H9 (cell line): ENCODE measurements around the gene TMEM178B. TPM values are rescaled to one million over a fixed set of nuclear protein-coding genes. Genes with fewer than 3 reads are reported as not detected.

ENCODE experiments used
- DNase-seq: peaks from one replicate; pipeline ENCODE4 v3.0.0-alpha.2; 2017
- H2AFZ ChIP-seq: one replicate; pipeline ENCODE4 v1.6.1; 2013; ENCODE audit warnings: mild to moderate bottlenecking, low read length, control low read depth, moderate library complexity
- H2AK5ac ChIP-seq: 2 replicates; pipeline ENCODE4 v1.6.1; 2013; ENCODE audit warnings: low read length, control low read depth, mixed read lengths; ENCODE audit not compliant: insufficient read length
- H2BK120ac ChIP-seq: one replicate; pipeline ENCODE4 v1.6.1; 2013; ENCODE audit warnings: low read depth, mild to moderate bottlenecking, low read length, control low read depth, inconsistent platforms; ENCODE audit not compliant: poor library complexity, severe bottlenecking
- H2BK12ac ChIP-seq: 2 replicates; pipeline ENCODE4 v1.6.1; 2013; ENCODE audit warnings: low read length, control low read depth, mixed read lengths, low read depth; ENCODE audit not compliant: insufficient read length
- H2BK15ac ChIP-seq: 2 replicates; pipeline ENCODE4 v1.6.1; 2013; ENCODE audit warnings: low read depth, low read length, control low read depth
- H2BK20ac ChIP-seq: one replicate; pipeline ENCODE4 v1.6.1; 2013; ENCODE audit warnings: low read depth, mild to moderate bottlenecking, low read length, control low read depth, inconsistent platforms; ENCODE audit not compliant: poor library complexity, severe bottlenecking
- H2BK5ac ChIP-seq: 2 replicates; pipeline ENCODE4 v1.6.1; 2013; ENCODE audit warnings: low read length, control low read depth, mixed read lengths; ENCODE audit not compliant: insufficient read length
- H3K14ac ChIP-seq: 2 replicates; pipeline ENCODE4 v1.6.1; 2013; ENCODE audit warnings: low read length, control low read depth; ENCODE audit not compliant: insufficient read depth
- H3K18ac ChIP-seq: 2 replicates; pipeline ENCODE4 v1.6.1; 2013; ENCODE audit warnings: low read depth, mild to moderate bottlenecking, mixed read lengths, low read length, control low read depth; ENCODE audit not compliant: insufficient read length
- H3K23ac ChIP-seq: 2 replicates; pipeline ENCODE4 v1.6.1; 2013; ENCODE audit warnings: low read length, control low read depth, mixed read lengths, low read depth; ENCODE audit not compliant: insufficient read length
- H3K23me2 ChIP-seq: 2 replicates; pipeline ENCODE4 v1.6.1; 2013; ENCODE audit warnings: low read depth, mild to moderate bottlenecking, mixed read lengths, low read length, control low read depth; ENCODE audit not compliant: insufficient read length, poor library complexity, severe bottlenecking
- H3K27ac ChIP-seq: 2 replicates; pipeline ENCODE4 v1.5.1; 2013; ENCODE audit warnings: low read length, control low read depth, mixed read lengths, low read depth; ENCODE audit not compliant: insufficient read length
- H3K27me3 ChIP-seq: 2 replicates; pipeline ENCODE4 v1.6.1; 2013; ENCODE audit warnings: low read length, control low read depth, inconsistent platforms; ENCODE audit not compliant: insufficient read depth
- H3K4ac ChIP-seq: 2 replicates; pipeline ENCODE4 v1.6.1; 2013; ENCODE audit warnings: low read depth, mild to moderate bottlenecking, control low read depth, inconsistent platforms, low read length, moderate library complexity
- H3K4me1 ChIP-seq: 2 replicates; pipeline ENCODE4 v1.6.1; 2013; ENCODE audit warnings: low read length, control low read depth, inconsistent platforms; ENCODE audit not compliant: insufficient read depth
- H3K4me2 ChIP-seq: 2 replicates; pipeline ENCODE4 v1.6.1; 2013; ENCODE audit warnings: low read length, control low read depth, mixed read lengths; ENCODE audit not compliant: insufficient read length, insufficient read depth
- H3K56ac ChIP-seq: 2 replicates; pipeline ENCODE4 v1.6.1; 2013; ENCODE audit warnings: low read depth, mild to moderate bottlenecking, mixed read lengths, low read length, control low read depth; ENCODE audit not compliant: insufficient read length
- H3K79me1 ChIP-seq: 2 replicates; pipeline ENCODE4 v1.6.1; 2013; ENCODE audit warnings: low read depth, mild to moderate bottlenecking, moderate library complexity, low read length, control low read depth, inconsistent platforms; ENCODE audit not compliant: insufficient read depth, poor library complexity, severe bottlenecking
- H3K79me2 ChIP-seq: 2 replicates; pipeline ENCODE4 v1.6.1; 2013; ENCODE audit warnings: low read length, control low read depth, inconsistent platforms; ENCODE audit not compliant: insufficient read depth
- H3K9ac ChIP-seq: 2 replicates; pipeline ENCODE4 v1.6.1; 2013; ENCODE audit warnings: low read length, control low read depth, mixed read lengths; ENCODE audit not compliant: insufficient read length; ENCODE audit errors: extremely low read depth
- H3K9me3 ChIP-seq: one replicate; pipeline ENCODE4 v1.6.1; 2013; ENCODE audit warnings: low read depth, low read length, inconsistent platforms; ENCODE audit not compliant: control insufficient read depth
- H3T11ph ChIP-seq: one replicate; pipeline ENCODE4 v1.6.1; 2013; ENCODE audit warnings: mild to moderate bottlenecking, low read length, control low read depth, inconsistent platforms
- H4K20me1 ChIP-seq: one replicate; pipeline ENCODE4 v1.6.1; 2013; ENCODE audit not compliant: control insufficient read depth, insufficient read length, insufficient read depth
- H4K5ac ChIP-seq: 2 replicates; pipeline ENCODE4 v1.6.1; 2013; ENCODE audit warnings: low read depth, mild to moderate bottlenecking, mixed read lengths, low read length, control low read depth; ENCODE audit not compliant: insufficient read length
- H4K8ac ChIP-seq: replicated peaks from 2 replicates; pipeline ENCODE4 v1.6.1; 2013; ENCODE audit warnings: low read length, control low read depth, mixed read lengths, low read depth; ENCODE audit not compliant: insufficient read length
- H4K91ac ChIP-seq: 2 replicates; pipeline ENCODE4 v1.6.1; 2013; ENCODE audit warnings: low read depth, mild to moderate bottlenecking, moderate library complexity, mixed read lengths, low read length, control low read depth; ENCODE audit not compliant: insufficient read length
- H3K27ac Mint-ChIP-seq, 3 experiments: 2 replicates in 2 of 3; 3 replicates in 1 of 3; pipeline ENCODE4 v1.8.0; 2020 to 2021; ENCODE audit warnings: mixed read lengths in 3 of 3, mild to moderate bottlenecking in 1 of 3, moderate library complexity in 1 of 3
- H3K27me3 Mint-ChIP-seq: 2 replicates; pipeline ENCODE4 v1.8.0; 2021; ENCODE audit warnings: low read depth, mild to moderate bottlenecking, moderate library complexity, mixed read lengths
- H3K36me3 Mint-ChIP-seq, 3 experiments: 2 replicates in 2 of 3; 3 replicates in 1 of 3; pipeline ENCODE4 v1.8.0; 2020 to 2021; ENCODE audit warnings: low read depth in 3 of 3, mixed read lengths in 3 of 3; ENCODE audit not compliant: insufficient read depth in 1 of 3
- H3K4me1 Mint-ChIP-seq, 2 experiments: 2 replicates each; pipeline ENCODE4 v1.8.0; 2020; ENCODE audit warnings: mixed read lengths in 2 of 2
- H3K4me3 Mint-ChIP-seq, 2 experiments: 2 replicates in 1 of 2; 3 replicates in 1 of 2; pipeline ENCODE4 v1.8.0; 2020 to 2021; ENCODE audit warnings: mild to moderate bottlenecking in 2 of 2, mixed read lengths in 2 of 2, moderate library complexity in 1 of 2
- H3K9me3 Mint-ChIP-seq, 2 experiments: 2 replicates in 1 of 2; 3 replicates in 1 of 2; pipeline ENCODE4 v1.8.0; 2020; ENCODE audit warnings: mild to moderate bottlenecking in 2 of 2, mixed read lengths in 2 of 2, moderate library complexity in 1 of 2
- CTCF ChIP-seq: fragments of 200-600 bp; sonication (generic); conservative IDR thresholded peaks from 3 replicates; pipeline ENCODE4 v1.8.0; 2021; ENCODE audit warnings: antibody characterized with exemption, mild to moderate bottlenecking
- total RNA-seq: library from RNA; stranded (reverse); gene quantifications from 2 replicates; pipeline ENCODE4 v1.2.1, GENCODE V29; 2021

Gene TMEM178B
- total RNA-seq, 1 experiment from 2014 or later: 11.3 TPM

GRCh38 chr7:141427134-141427533 lies 353.3 kb downstream of the TMEM178B start:
- Histone ChIP-seq H3K4ac (no peak overlapping the region), H4K8ac (no peak overlapping the region), H3K4me2 (no peak overlapping the region), H3K14ac (no peak overlapping the region), H3K23ac (no peak overlapping the region), H4K5ac (no peak overlapping the region), H2BK12ac (no peak overlapping the region), H3K79me2 (no peaks in the 10 kb centered on the region), H4K91ac (no peak overlapping the region), H3K23me2 (no peaks in the 10 kb centered on the region), H3K4me1 (peaks cover 13% of the 10 kb centered on the region; the same call in 1 of the 2 replicates), H2AK5ac (no peak overlapping the region), H3K18ac (no peak overlapping the region), H2BK15ac (no peak overlapping the region), H2AFZ (no peak overlapping the region), H2BK5ac (no peak overlapping the region), H3K79me1 (no peaks in the 10 kb centered on the region), H2BK120ac (no peak overlapping the region), H2BK20ac (no peak overlapping the region), H3K27me3 (no peaks in the 10 kb centered on the region), H4K20me1 (no peaks in the 10 kb centered on the region), H3K9ac (no peak overlapping the region), H3K27ac (no peak overlapping the region), H3T11ph (no peak overlapping the region), H3K9me3 (no peaks in the 10 kb centered on the region), H3K56ac (no peak overlapping the region)
- no peak for TF ChIP-seq CTCF
- Mint-ChIP-seq H3K36me3 (peaks cover 8 to 15% (median 12%) of the 10 kb centered on the region in 3 experiments), H3K27me3 (no peaks in the 10 kb centered on the region), H3K9me3 (peaks cover 12 to 13% of the 10 kb centered on the region in 2 experiments), H3K4me1 (peaks cover 42 to 46% of the 10 kb centered on the region in 2 experiments), H3K27ac (no peak overlapping the region), H3K4me3 (no peak overlapping the region)
- DNase-seq: no peak
